Endothelial cell (in vitro differentiated cells): ENCODE measurements around the gene TPD52L1. TPM values are rescaled to one million over a fixed set of nuclear protein-coding genes. Genes with fewer than 3 reads are reported as not detected.

Experiments used
- DNase-seq: peaks from one replicate; pipeline ENCODE4 v3.0.0; 2021; ENCODE audit warnings: low spot score
- H3K27ac Mint-ChIP-seq: one replicate; pipeline ENCODE4 v1.8.0; 2021; ENCODE audit warnings: mixed read lengths, inconsistent platforms; ENCODE audit not compliant: unreplicated experiment
- H3K27me3 Mint-ChIP-seq: one replicate; pipeline ENCODE4 v1.8.0; 2021; ENCODE audit warnings: mild to moderate bottlenecking, moderate library complexity, mixed read lengths, inconsistent platforms; ENCODE audit not compliant: unreplicated experiment
- H3K36me3 Mint-ChIP-seq: one replicate; pipeline ENCODE4 v1.8.0; 2021; ENCODE audit warnings: mild to moderate bottlenecking, low read depth, mixed read lengths, inconsistent platforms; ENCODE audit not compliant: unreplicated experiment
- H3K4me1 Mint-ChIP-seq: one replicate; pipeline ENCODE4 v1.8.0; 2021; ENCODE audit warnings: mild to moderate bottlenecking, mixed read lengths, inconsistent platforms; ENCODE audit not compliant: unreplicated experiment
- H3K4me3 Mint-ChIP-seq: one replicate; pipeline ENCODE4 v1.8.0; 2021; ENCODE audit warnings: mild to moderate bottlenecking, mixed read lengths, inconsistent platforms; ENCODE audit not compliant: unreplicated experiment
- H3K9me3 Mint-ChIP-seq: one replicate; pipeline ENCODE4 v1.8.0; 2021; ENCODE audit warnings: mixed read lengths, inconsistent platforms; ENCODE audit not compliant: unreplicated experiment
- CTCF ChIP-seq: fragments of 200-600 bp; sonication (generic); IDR thresholded peaks from one replicate; pipeline ENCODE4 v1.5.0; 2021; ENCODE audit warnings: antibody characterized with exemption; ENCODE audit not compliant: unreplicated experiment
- total RNA-seq: library from RNA; stranded (reverse); fragmentation: NEBNext Ultra II Directional; extraction: Animal tissue kit (Norgen Biotek cat#: 25700); gene quantifications from one replicate; pipeline ENCODE4 v1.2.1, GENCODE V29; 2021; ENCODE audit not compliant: unreplicated experiment

The TPD52L1 gene
- total RNA-seq, 1 donor from 2014 or later = 118 TPM

GRCh38 chr6:125252891-125253290, 99.3 kb downstream of the TPD52L1 start:
- Mint-ChIP-seq H3K36me3 (peaks cover 3% of the 10 kb centered on the region), H3K4me3 (no peak overlapping the region), H3K27ac (no peak overlapping the region), H3K27me3 (no peaks in the 10 kb centered on the region), H3K4me1 (peaks cover 21% of the 10 kb centered on the region), H3K9me3 (no peaks in the 10 kb centered on the region)
- no peak for TF ChIP-seq CTCF
- DNase-seq = no peak

- Mint-ChIP-seq H3K4me3 (no peak overlapping the region), H3K4me1 (peaks cover 23% of the 10 kb centered on the region), H3K9me3 (no peaks in the 10 kb centered on the region), H3K27me3 (no peaks in the 10 kb centered on the region), H3K27ac (no peak overlapping the region), H3K36me3 (no peaks in the 10 kb centered on the region)
- TF ChIP-seq CTCF = no peak
- DNase-seq = no peak
Measured at GRCh38 chr6:125253881-125254280, 100.3 kb downstream of the TPD52L1 start.

- no peak overlapping the region for H3K27ac Mint-ChIP-seq
- H3K4me1 Mint-ChIP-seq = peaks cover 23% of the 10 kb centered on the region
- TF ChIP-seq CTCF = no peak
- DNase-seq = no peak
- H3K36me3 Mint-ChIP-seq = no peaks in the 10 kb centered on the region
- H3K27me3 Mint-ChIP-seq = no peaks in the 10 kb centered on the region
- no peaks in the 10 kb centered on the region for H3K9me3 Mint-ChIP-seq
- H3K4me3 Mint-ChIP-seq = no peak overlapping the region
Measured at GRCh38 chr6:125254321-125254720, 100.7 kb downstream of the TPD52L1 start.

- H3K36me3 Mint-ChIP-seq = peaks cover 4% of the 10 kb centered on the region
- DNase-seq = no peak
- peaks cover 27% of the 10 kb centered on the region for H3K4me1 Mint-ChIP-seq
- H3K9me3 Mint-ChIP-seq = no peaks in the 10 kb centered on the region
- H3K27ac Mint-ChIP-seq = no peak overlapping the region
- H3K4me3 Mint-ChIP-seq = no peak overlapping the region
- TF ChIP-seq CTCF = no peak
- no peaks in the 10 kb centered on the region for H3K27me3 Mint-ChIP-seq
Measured at GRCh38 chr6:125255201-125255600, 101.6 kb downstream of the TPD52L1 start.

- Mint-ChIP-seq H3K4me1 (peaks cover 31% of the 10 kb centered on the region), H3K27me3 (no peaks in the 10 kb centered on the region), H3K4me3 (no peak overlapping the region), H3K36me3 (peaks cover 9% of the 10 kb centered on the region), H3K9me3 (no peaks in the 10 kb centered on the region), H3K27ac (no peak overlapping the region)
- no peak for TF ChIP-seq CTCF
- no peak for DNase-seq
Measured at GRCh38 chr6:125257351-125257750, 103.8 kb downstream of the TPD52L1 start.
